DND-41 (cell line): Measurements from ENCODE around the gene LRRC61.

ENCODE experiments used
- ATAC-seq: fragments of 200-7000 bp; cut with Tn5 transposase; 3 replicates; pipeline ENCODE4 v1.9.1; 2021; ENCODE audit warnings: low read depth; ENCODE audit not compliant: insufficient read depth
- DNase-seq: peaks from one replicate; pipeline ENCODE4 v3.0.0-alpha.2; 2020
- H2AFZ ChIP-seq: 2 replicates; pipeline ENCODE4 v1.6.0; 2012; ENCODE audit warnings: low read depth, low read length
- H3K27ac ChIP-seq: 2 replicates; pipeline ENCODE4 v1.5.1; 2012; ENCODE audit warnings: low read length, inconsistent platforms
- H3K27me3 ChIP-seq: fragments of 200-600 bp; sonication (generic); 2 replicates; pipeline ENCODE4 v1.6.0; 2012; ENCODE audit warnings: low read length, mild to moderate bottlenecking, inconsistent platforms; ENCODE audit not compliant: insufficient read depth, poor library complexity
- H3K36me3 ChIP-seq: 2 replicates; pipeline ENCODE4 v1.5.1; 2012; ENCODE audit warnings: low read length, inconsistent platforms; ENCODE audit not compliant: insufficient read depth
- H3K4me1 ChIP-seq: 2 replicates; pipeline ENCODE4 v1.5.1; 2012; ENCODE audit warnings: mild to moderate bottlenecking, low read length; ENCODE audit not compliant: insufficient read depth
- H3K4me2 ChIP-seq: 2 replicates; pipeline ENCODE4 v1.6.0; 2012; ENCODE audit warnings: mild to moderate bottlenecking, moderate library complexity, low read length, inconsistent platforms; ENCODE audit not compliant: insufficient read depth
- H3K4me3 ChIP-seq, 2 experiments: fragments of 200-600 bp in 1 of 2; shearing (Covaris generic) in 1 of 2; 2 replicates each; pipeline ENCODE4 v1.5.1; 2012 to 2016; ENCODE audit warnings: inconsistent platforms in 2 of 2, low read length in 2 of 2, mild to moderate bottlenecking in 2 of 2, low read depth in 1 of 2, moderate library complexity in 1 of 2
- H3K79me2 ChIP-seq: 2 replicates; pipeline ENCODE4 v1.6.0; 2012; ENCODE audit warnings: low read length, inconsistent platforms; ENCODE audit not compliant: insufficient read depth
- H3K9ac ChIP-seq: 2 replicates; pipeline ENCODE4 v1.6.0; 2012; ENCODE audit warnings: low read depth, mild to moderate bottlenecking, inconsistent platforms, low read length, moderate library complexity
- H3K9me3 ChIP-seq: 2 replicates; pipeline ENCODE4 v1.5.1; 2012; ENCODE audit warnings: low read length, moderate library complexity, mild to moderate bottlenecking, inconsistent platforms; ENCODE audit not compliant: insufficient read depth, severe bottlenecking
- H4K20me1 ChIP-seq: 2 replicates; pipeline ENCODE4 v1.6.0; 2012; ENCODE audit warnings: low read length; ENCODE audit not compliant: insufficient read depth
- CTCF ChIP-seq: IDR thresholded peaks from 2 replicates; pipeline ENCODE4 v1.5.1; 2012; ENCODE audit warnings: borderline replicate concordance, low read length, moderate library complexity, mild to moderate bottlenecking; ENCODE audit not compliant: poor library complexity, severe bottlenecking; ENCODE audit errors: extremely low read depth
- EZH2 ChIP-seq: IDR thresholded peaks from 3 replicates; pipeline ENCODE4 v1.6.1; 2012; ENCODE audit warnings: borderline replicate concordance, low read depth, mild to moderate bottlenecking, moderate library complexity, low read length, inconsistent platforms; ENCODE audit not compliant: severe bottlenecking

LRRC61 gene

GRCh38 chr7:150338166-150338829 is 15.1 kb downstream of the LRRC61 start:
- TF ChIP-seq EZH2 (no peak), CTCF (no peak)
- no peak overlapping the region for H2AFZ ChIP-seq

DNA sequence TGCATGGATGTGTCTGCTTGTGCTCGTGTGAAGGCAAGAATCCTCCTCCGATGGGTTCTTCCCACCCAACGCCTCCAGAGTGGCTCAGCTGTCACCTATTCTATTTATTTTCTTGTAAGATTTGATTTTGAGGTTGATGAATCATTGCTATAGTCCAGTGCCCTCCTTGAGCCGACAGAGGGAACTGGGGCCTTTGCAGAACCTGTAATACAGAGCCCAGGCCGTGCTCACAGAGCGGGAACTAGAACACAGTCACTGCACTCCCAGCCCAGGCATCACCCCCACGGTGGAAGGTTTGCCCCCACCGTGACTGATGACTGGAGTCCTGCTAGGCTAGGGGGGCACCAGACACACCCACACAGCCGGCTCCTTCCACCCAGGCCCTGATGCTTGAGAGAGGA is 16.3 kb downstream of the LRRC61 start:
- Histone ChIP-seq H3K4me1 (no peaks in the 10 kb centered on the region), H3K36me3 (peaks cover 76% of the 10 kb centered on the region), H3K9ac (no peak overlapping the region), H3K27me3 (no peaks in the 10 kb centered on the region), H3K79me2 (peaks cover 4% of the 10 kb centered on the region; the same call in 1 of the 2 replicates), H3K4me3 (no peak overlapping the region), H3K27ac (no peak overlapping the region), H3K4me2 (no peak overlapping the region), H3K9me3 (peaks cover 11% of the 10 kb centered on the region), H4K20me1 (peaks cover 25% of the 10 kb centered on the region), H2AFZ (no peak overlapping the region)
- ATAC-seq (0 out of 3 replicates have a peak, but pooled peaks have one; percentile 23), DNase-seq (no peak)
- no peak for TF ChIP-seq CTCF
- TF ChIP-seq EZH2: no peak

More at GRCh38 chr7:150338166-150338829, 15.1 kb downstream of the LRRC61 start:
- Histone ChIP-seq H3K27me3 (no peaks in the 10 kb centered on the region), H4K20me1 (peaks cover 34% of the 10 kb centered on the region), H3K36me3 (peaks cover 78% of the 10 kb centered on the region), H3K4me3 (no peak overlapping the region), H3K4me1 (no peaks in the 10 kb centered on the region), H3K9me3 (peaks cover under 1% of the 10 kb centered on the region), H3K4me2 (no peak overlapping the region), H3K27ac (0 out of 2 replicates have a peak overlapping the region, but pooled peaks have one; percentile 13), H3K9ac (no peak overlapping the region), H3K79me2 (peaks cover 13% of the 10 kb centered on the region)
- ATAC-seq (no peak), DNase-seq (no peak)

DNA sequence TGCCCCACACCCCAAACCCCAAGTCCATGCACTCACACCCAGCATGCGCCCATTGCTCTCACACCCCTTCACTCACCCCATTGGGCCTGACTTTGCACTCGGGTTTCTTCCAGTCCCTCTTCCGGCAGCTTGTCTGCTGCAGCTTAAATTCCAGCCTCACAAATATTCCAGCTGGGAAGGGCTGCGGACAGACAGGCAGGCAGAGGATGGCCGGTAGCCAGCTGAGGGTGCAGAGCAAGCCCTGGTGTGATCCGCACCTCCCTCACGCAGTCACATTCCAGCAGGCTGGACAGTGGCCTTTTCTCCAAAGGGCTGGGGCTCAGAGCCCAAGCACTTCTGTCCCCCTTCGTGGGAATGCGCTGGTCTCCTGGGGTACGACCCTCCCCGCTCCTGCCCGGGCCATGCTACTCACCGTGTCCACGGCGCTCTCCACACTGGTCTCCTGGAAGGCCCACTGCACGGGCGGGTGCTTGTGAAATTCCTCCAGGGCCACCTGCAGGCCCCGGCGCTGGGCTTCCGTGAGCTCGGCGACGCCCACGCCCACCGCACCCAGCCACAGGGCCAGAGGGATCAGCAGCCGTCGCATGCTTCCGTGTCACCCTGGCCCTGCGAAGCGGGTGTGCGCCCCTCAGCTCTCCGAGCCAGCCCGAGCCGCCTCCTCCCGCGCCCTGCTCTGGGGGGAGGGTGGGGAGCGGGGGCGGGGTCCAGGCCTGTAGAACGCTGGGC is 17.0 kb downstream of the LRRC61 start:
- no peak overlapping the region for H3K9ac ChIP-seq
- peaks cover 74% of the 10 kb centered on the region for H3K36me3 ChIP-seq
- no peak overlapping the region for H3K4me3 ChIP-seq
- H3K79me2 ChIP-seq: peaks cover 4% of the 10 kb centered on the region; the same call in 1 of the 2 replicates
- H3K4me1 ChIP-seq: no peaks in the 10 kb centered on the region
- H3K27ac ChIP-seq: no peak overlapping the region
- no peak overlapping the region for H3K4me2 ChIP-seq
- peaks cover 24% of the 10 kb centered on the region for H4K20me1 ChIP-seq
- ATAC-seq: no peak
- TF ChIP-seq EZH2 (no peak), CTCF (no peak)
- H3K27me3 ChIP-seq: no peaks in the 10 kb centered on the region
- no peak for DNase-seq
- no peak overlapping the region for H2AFZ ChIP-seq
- H3K9me3 ChIP-seq: peaks cover 11% of the 10 kb centered on the region
